H1 (cell line): ENCODE measurements around the gene TMTC2. TPM values are rescaled to one million over a fixed set of nuclear protein-coding genes. Genes with fewer than 3 reads are reported as not detected.

Experiments used
- ASH2L ChIP-seq: fragments of 200-600, 300-600 bp; sonication (generic); IDR thresholded peaks from one replicate; pipeline ENCODE4 v1.7.1; 2017; ENCODE audit warnings: low read length
- BRCA1 ChIP-seq: IDR thresholded peaks from 2 replicates; pipeline ENCODE4 v1.6.1; 2012; ENCODE audit warnings: low read depth, low read length, improper control_type of control experiment
- EGR1 ChIP-seq: IDR thresholded peaks from 2 replicates; pipeline ENCODE4 v1.6.1; 2011; ENCODE audit warnings: low read depth, low read length, borderline replicate concordance
- JUND ChIP-seq: IDR thresholded peaks from 2 replicates; pipeline ENCODE4 v1.6.1; 2011; ENCODE audit warnings: mild to moderate bottlenecking, improper control_type of control experiment, low read length
- MAFK ChIP-seq: IDR thresholded peaks from 2 replicates; pipeline ENCODE4 v1.6.1; 2012; ENCODE audit warnings: low read depth, mild to moderate bottlenecking, improper control_type of control experiment, low read length
- POU5F1 ChIP-seq: IDR thresholded peaks from 2 replicates; pipeline ENCODE4 v1.6.1; 2011; ENCODE audit warnings: low read depth, mild to moderate bottlenecking, low read length, moderate library complexity
- RBBP5 ChIP-seq: IDR thresholded peaks from 2 replicates; pipeline ENCODE4 v1.7.1; 2012; ENCODE audit warnings: low read depth, mild to moderate bottlenecking, inconsistent platforms, low read length, moderate library complexity, borderline replicate concordance
- RFX5 ChIP-seq: IDR thresholded peaks from 2 replicates; pipeline ENCODE4 v1.6.1; 2011; ENCODE audit warnings: low read depth, low read length, improper control_type of control experiment, borderline replicate concordance
- SAP30 ChIP-seq: fragments of 300-600 bp; sonication (generic); IDR thresholded peaks from 2 replicates; pipeline ENCODE4 v1.7.1; 2012; ENCODE audit warnings: low read length, moderate library complexity, mild to moderate bottlenecking, inconsistent platforms; ENCODE audit not compliant: insufficient read depth, insufficient replicate concordance
- SIN3A ChIP-seq, 2 experiments: IDR thresholded peaks in 1 of 2; conservative IDR thresholded peaks in 1 of 2; 2 replicates each; pipeline ENCODE4 v1.6.1; 2011 to 2012; ENCODE audit warnings: low read length in 2 of 2, improper control_type of control experiment in 1 of 2, low read depth in 1 of 2, mild to moderate bottlenecking in 1 of 2
- TEAD4 ChIP-seq: IDR thresholded peaks from 2 replicates; pipeline ENCODE4 v1.6.1; 2012; ENCODE audit warnings: low read depth, low read length, inconsistent platforms, mixed read lengths
- polyA plus RNA-seq, 7 experiments: library from polyadenylated mRNA; depleted of rRNA in 3 of 7; stranded (reverse) in 5 of 7; unstranded in 2 of 7; fragments of >200 nt in 5 of 7; fragments of 200-250 nt in 2 of 7; gene quantifications; 1 replicate in 5 of 7; 2 replicates in 1 of 7; 4 replicates in 1 of 7; pipeline versions ENCODE4 v1.2.1 to v1.2.3, GENCODE V29; 2011 to 2013; ENCODE audit warnings: missing spikeins in 2 of 7, mixed read lengths in 2 of 7
- total RNA-seq: library from RNA; stranded (reverse); fragmentation: NEBNext Ultra II Directional; extraction: Animal tissue kit (Norgen Biotek cat#: 25700); gene quantifications from 2 replicates; pipeline ENCODE4 v1.2.1, GENCODE V29; 2021

TMTC2 gene
- total and polyA plus RNA-seq, 2 of the 8 experiments (the other 6 are each of a cell fraction or from before 2014, with no cell fraction given): 2.3 to 3.9 TPM

DNA sequence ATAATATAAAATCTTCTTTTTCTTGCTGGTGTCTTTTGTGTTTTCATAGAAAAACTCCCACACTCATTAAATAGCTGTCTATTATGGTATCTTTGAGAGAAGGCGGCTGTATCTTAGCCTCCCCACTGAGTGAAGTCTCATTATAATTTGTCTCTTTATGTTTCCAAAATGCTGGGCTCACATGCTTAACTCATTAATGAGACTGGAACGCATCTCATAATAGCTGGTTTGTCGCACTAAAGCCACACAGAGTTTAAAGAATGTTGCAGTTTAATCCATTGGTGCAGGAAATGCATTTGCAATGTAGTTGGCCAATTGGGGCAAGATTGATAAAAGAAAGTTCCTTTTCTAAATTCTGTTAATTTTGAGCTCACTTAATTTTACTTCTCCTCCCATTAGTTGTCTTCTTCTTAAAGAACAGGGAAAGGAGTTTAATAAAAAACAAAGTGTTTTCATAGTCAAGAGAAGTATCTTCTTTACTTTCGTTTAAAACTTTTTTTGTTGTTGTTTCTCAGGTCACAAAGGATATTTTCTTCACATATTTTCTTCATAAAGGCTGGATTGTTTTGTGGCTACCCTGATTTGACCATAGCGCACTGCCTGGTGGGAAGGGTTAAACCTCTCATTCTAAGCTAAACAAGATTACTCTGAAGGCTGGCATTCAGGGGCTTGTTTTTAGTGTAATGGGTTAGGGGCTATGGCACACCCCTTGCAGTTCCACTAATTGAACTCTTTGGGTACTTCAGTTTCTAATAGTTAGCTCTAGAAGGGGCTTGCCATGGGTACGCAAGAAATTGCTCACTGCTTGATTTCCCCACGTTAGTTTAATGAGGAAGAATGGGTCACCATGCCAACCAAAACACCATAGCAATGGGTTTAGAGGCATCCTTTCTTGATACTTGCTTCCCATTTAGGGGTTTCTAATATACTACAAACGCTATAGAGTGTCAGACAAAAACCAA is 197.0 kb downstream of the TMTC2 start (continued):
- no peak for TF ChIP-seq SAP30
- TF ChIP-seq JUND: no peak
- no peak for TF ChIP-seq MAFK
- TF ChIP-seq BRCA1: no peak
- no peak for TF ChIP-seq RFX5
- TF ChIP-seq SIN3A (conservative IDR thresholded peaks at IDR 0.05 in 1 of 2, IDR thresholded peaks at IDR 0.05 in 1 of 2; ENCODE audit: low read depth in 1 of 2, low read length in 2 of 2): no peak
- no peak for TF ChIP-seq EGR1
- no peak for TF ChIP-seq ASH2L
- no peak for TF ChIP-seq TEAD4
- no peak for TF ChIP-seq POU5F1
- no peak for TF ChIP-seq RBBP5
